GM12891 (cell line): ENCODE measurements around the gene ZDHHC18.

Experiments used
- POLR2A ChIP-seq: IDR thresholded peaks from 2 replicates; pipeline ENCODE4 v1.6.1; 2011; ENCODE audit warnings: low read depth, low read length, control low read depth
- POLR2AphosphoS5 ChIP-seq: IDR thresholded peaks from 2 replicates; pipeline ENCODE4 v1.6.1; 2011; ENCODE audit warnings: low read depth, low read length, control low read depth
- POU2F2 ChIP-seq: IDR thresholded peaks from 2 replicates; pipeline ENCODE4 v1.6.1; 2011; ENCODE audit warnings: low read depth, mild to moderate bottlenecking, control low read depth, low read length, moderate library complexity
- SPI1 ChIP-seq: IDR thresholded peaks from 2 replicates; pipeline ENCODE4 v1.6.1; 2011; ENCODE audit warnings: low read depth, low read length, control low read depth

DNA sequence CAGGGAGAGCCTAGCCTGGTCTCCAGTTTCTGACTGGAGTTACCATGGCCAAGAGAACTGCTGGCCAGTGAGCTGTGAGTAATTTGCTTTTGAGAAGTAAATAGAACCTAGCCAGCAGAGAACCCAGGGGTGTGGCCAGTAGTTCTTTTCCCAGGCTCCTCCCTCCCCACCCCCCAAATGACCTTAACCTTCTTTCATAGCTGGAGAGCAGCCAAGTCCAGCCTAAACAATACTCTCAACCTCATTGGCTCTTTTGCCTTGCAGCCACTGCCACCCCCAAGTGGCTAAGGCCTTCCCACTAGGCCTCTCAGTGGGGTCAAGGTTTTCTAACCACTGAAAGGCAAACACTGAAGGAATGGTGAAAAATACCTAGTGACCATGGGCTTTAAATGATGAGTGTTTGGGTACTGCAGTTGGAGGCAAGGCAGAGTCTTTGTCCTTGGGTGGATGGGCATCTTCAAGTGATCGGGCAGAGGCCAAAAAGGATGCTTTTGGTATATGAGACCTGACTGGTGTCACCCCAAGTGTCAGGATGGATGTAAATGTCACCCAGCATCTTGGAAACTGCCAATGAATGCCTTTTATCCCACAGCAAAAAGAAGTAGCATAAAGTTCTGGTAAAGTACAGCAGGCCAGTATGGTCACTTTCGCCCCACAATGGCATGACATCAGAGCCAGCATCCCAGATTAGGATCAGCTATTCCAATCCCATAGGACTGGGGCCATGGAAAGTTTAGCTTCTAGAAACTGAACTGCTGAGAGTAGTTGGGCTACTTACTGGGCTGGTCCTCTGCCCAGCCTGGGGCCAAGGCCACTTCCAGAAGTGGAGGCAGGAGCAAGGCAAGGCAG, 42.2 kb upstream of the ZDHHC18 start:
- TF ChIP-seq POLR2A (no peak), POLR2AphosphoS5 (no peak), POU2F2 (no peak), SPI1 (no peak)
